ENCODE measurements around the gene PTPN14.
"Not testable (repeated sequence)": the region's sequence is repeated elsewhere in the genome, so short reads cannot be mapped to it uniquely, and the experiment has no call there.

PTPN14 gene

DNA sequence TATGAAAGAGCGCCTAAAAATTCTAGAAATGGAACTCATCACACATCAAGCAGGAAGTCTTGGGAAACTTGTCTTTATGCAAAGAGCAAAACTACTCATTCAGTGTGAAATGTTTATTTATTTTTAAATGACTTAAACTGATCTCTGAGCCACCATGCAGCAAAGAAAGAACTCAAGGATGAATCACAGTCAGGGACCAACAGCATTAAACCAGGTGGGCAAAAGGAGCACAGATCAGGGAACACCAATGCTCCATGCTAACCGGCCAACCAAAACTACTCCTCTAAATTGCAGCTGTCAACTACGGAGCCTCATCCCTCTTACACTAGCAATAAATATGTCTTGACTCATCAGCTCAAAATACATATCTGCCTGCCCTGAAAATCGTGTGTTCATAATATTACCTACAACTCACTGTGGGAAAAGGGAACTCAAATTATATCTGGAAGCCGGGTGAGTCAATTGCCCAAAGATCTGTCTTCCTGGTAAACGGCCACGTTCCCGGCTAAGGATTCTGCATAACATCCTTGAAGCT is 129.2 kb downstream of the PTPN14 start:
- DNase-seq: no peak

DNA sequence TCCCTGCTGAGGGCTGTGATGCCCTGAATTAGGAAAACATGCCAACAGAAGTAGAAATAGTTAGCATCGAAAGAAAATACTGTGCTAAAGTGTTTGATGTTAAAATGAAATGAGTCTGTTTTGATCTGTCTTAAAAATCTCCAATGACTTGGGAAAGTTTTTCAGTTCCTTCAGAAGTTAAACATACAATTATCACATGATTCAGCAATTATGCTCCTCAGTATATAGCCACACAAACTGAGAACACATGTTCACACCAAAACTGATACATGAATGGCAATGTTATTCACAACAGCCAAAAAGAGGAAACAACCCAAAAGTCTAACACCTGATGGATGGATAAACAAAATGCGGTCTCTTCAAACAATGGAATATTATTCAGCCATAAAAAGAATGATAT is 130.6 kb downstream of the PTPN14 start:
- DNase-seq: no peak

DNA sequence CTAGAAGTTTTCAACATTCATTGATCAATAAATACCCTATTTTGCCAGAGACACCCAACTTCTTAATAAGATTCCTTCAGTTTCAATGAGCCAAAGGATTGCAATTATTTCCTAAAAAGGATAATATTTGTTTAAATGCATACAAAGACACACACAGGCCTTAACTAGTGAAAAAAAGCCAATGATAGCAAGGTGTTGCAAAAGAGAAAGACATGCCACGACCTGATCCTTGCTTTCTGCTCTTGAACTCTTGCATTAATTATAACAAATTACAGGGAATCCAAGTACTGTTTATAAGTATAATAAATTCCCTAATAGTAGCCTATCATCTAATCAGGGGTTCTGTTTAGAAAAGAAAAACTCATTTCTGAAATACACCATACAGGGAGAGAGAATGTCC is 131.1 kb downstream of the PTPN14 start:
- no peak for DNase-seq

DNA sequence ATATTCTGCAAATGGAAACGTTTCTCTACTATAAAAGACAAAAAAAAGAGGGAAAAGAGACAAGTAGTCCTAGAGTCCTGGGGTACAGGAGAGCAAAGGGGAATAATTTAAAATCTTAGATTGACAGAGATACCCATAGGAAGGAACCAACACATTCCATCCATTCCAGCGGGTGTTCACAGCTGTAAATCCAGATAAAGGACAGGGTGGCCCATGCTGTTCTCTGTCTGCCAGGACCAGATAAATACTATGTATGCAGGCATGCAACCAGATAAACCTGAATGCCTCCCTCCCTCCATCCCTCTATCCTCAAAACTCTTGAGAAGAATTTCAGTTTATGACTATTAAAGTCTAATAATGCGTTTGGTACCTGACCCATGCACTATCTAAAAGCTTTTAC is 131.8 kb downstream of the PTPN14 start:
- DNase-seq: no peak

DNA sequence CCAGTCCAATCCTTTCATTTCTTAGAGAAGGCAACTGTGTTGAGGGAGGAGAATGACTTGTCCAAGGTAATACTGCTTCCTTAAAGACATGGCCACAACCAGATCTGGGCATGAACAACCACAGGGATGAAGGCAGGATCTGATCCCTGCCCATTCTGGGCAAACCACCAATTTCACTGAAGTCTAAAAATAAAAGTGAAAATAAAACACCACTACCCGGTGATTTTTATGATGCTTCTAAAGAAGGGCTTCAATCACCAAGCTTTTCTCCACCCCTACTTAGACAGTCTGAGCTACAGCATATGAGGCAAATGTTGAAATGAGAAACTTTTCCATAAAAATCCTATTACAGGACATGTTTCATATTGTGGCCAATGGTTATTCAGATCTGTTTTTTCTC is 133.0 kb downstream of the PTPN14 start:
- DNase-seq: no peak

DNA sequence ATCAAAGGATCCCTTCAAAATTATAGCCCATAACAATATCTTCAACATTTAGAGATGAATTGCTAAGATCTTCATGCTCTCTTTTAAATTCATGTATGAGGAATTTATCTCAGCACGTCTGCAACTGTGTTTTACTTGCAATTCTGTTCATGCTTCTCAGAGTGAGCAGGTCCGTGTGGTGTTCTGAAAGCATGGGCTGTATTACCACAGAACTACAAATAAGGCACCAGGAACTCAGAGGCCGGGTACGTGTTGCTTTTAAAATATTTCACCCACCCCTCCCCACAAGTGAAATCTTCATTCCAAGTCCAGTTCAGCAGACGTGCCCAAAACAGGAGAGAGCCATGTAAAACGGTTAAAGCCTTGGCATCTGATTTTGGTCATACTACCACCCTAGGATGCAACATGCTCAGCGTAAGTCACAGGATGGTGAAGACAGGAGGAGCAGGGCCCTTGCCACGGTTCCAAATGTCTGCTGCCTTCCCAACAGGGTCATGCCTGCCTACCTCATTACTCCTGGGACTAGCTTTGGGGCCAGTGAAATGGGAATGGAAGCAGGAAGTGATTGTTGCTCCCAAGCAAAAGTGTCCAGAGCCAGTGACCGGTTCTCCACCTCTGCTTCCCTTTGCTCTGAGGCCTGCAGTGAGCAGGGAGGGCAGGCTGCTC is 133.7 kb downstream of the PTPN14 start:
- no peak for DNase-seq

DNA sequence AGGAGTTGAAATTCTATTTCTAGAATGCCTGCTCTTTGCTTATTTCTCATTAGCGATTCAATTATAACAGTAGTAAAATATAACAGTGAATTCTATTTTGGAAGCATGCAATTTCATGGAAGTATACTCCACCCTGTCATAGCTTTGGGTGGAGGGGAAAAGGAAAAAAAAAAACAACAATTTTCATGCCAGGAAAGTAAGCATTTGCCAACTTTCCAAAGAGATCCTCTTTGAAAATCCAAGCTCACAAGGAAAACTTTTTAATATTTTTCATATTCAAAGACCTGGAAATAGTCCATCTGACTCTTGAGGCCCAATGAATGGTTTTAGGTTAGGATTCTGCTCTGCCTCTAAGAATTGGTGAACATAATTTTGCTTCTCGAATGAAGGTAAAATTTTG is 134.5 kb downstream of the PTPN14 start:
- no peak for DNase-seq

DNA sequence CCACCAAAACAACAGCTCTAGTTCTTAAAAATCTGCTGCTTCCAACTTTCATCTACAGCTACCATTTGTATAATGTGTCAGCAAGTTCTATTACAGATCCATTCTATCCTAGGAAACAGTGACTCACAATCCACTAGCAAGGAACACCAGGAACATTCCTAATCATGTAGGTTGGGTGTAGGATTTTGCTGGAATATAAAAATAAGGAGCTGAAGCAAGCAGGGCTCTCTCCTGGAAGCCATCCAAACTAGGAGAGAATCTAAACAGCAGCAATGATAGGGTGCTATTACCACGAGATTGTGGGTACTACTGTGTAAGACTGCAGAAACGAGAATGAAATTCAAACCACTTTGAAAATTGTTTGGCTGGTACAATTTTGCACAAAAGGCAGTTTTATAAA is 135.0 kb downstream of the PTPN14 start:
- no peak for DNase-seq

DNA sequence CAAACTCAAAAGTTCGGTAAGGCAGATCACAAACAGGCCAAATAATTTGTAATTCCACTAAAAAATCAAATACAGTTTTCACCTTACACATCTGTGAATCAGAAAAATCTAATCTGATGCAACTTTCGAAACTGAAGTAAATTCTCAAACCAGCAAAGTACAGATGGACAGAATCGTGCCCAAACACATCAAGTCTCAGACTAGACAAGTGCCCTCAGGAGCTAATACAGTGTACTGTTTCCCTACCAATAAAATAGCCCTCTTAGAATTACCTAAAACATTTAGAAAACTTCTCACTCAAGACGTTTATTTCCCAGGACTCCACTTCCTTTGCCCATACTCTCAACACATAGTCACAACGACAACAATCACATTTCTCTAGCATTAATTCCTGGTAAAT is 136.3 kb downstream of the PTPN14 start:
- DNase-seq: no peak

DNA sequence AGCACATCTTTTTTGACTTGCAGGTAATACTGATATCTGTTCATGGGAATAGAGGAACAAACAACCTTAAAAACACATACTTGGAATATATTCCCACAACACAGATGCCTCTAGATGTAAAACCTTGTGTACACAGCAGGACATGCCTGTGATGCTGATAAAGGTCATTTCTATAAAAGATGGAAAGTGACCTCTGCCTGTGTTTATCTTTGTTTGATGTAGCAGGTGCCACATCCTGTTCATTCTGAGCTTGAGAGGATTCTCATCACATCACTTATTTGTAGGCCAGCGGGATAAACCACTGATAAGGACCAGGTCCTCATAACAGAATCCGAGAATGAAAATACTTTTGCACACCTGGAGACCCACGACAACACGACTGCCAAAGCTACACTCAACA is 136.7 kb downstream of the PTPN14 start:
- no peak for DNase-seq

DNA sequence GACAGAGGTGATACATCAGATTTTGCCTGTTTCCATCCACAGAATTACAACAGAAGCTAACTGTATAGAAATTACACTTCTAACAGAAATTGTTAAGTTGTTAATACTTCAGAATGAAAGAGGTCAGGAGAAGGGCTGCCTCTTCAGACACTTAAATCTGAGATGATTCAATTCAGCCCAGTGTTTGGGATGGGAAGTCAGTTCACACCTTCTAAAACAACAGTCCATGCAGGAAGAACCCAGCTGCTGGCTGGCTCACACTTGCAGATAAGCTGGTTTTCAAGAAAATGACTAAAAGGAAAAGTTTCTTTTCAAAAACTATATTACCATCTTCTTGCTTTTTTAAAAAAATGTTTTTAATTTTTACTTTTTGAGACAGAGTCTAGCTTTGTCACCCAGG is 138.1 kb downstream of the PTPN14 start:
- no peak for DNase-seq

DNA sequence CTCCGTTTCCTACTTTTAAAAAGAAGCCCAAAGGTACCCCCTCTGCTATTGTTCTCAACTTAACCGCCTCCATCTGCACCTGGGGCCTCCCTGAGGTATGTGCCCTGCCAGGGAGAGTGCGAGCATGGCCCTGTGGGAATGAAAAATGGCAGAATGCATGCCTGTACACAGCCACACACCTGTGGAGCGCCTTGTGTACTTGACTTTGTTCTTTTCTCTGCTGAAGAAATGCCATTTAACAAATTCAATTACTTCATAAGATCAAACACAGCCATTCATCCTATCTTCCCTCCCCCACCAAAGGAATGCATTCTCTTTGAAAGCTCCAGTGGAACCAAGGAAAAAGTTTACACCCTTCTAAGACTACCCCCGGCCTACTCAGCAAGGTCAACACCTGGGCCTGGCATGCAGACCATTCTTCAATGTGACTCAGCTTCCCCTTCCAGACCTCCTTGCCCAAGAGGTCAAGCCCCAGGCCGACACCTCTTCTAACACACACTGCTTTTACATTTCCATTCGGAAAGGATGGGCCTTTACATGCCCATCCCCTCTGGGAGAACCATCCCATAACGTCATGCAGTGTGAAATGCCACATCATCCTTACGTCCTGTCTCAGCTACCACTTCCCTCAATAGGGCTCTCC is 146.7 kb downstream of the PTPN14 start:
- DNase-seq: no peak

DNA sequence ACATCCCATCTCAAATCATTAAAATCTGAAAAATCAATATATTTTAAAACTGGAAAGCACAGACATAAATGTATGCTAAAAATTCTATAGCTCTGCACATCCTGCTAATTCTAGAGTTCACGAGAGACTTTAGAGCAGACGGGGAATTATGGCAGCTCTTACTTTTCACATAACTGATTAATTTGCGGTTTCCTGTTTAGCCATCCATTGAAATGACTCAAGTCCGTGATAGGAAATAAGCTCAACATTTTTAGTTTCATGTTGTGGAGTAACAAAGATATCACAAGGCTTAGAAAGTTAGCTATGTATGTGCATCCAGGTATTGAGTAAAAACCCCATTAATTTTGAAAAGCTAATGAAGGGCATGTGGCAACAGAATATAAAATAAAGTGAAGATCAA is 147.2 kb downstream of the PTPN14 start:
- DNase-seq: no peak

DNA sequence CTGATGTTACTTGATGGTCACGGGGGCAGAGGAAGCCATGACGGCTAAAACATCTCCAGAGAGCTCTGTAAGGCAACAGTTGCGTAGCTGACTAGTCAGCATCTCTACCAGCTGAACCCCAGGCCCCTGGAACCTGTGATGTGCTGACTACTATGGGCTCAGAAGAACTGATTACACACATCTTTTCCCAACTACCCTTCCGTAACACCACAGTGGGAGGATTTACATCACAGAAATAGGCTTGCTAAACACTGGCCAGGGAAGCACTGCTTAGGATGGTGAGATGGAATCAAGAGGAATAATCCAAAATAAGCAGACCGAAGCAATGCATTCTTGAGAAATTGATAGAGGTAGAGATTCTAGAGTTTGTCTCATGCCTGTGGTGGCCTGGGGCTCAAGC is 148.0 kb downstream of the PTPN14 start:
- DNase-seq: no peak

DNA sequence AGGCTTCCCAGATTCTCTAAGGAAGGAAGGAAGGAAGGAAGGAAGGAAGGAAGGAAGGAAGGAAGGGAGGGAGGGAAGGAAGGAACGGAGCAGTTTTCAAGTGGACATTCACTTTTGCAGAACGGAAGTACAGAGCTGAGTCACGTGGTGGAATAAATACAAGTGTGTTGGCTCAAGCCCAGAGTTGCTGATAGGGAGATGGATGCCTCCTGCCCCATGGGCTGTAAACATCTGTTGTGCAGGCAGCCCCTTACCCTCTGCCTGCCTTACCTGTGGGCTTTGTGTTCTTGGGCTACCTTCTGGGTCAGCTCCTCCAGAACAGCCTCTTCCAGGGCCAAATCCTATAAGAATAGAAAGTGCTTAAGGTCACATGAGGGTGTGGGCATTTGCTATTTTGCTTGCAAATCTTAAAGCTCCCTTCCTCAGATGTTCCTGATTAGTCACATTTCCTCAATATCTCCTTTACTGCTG is 148.8 kb downstream of the PTPN14 start:
- no peak for DNase-seq

DNA sequence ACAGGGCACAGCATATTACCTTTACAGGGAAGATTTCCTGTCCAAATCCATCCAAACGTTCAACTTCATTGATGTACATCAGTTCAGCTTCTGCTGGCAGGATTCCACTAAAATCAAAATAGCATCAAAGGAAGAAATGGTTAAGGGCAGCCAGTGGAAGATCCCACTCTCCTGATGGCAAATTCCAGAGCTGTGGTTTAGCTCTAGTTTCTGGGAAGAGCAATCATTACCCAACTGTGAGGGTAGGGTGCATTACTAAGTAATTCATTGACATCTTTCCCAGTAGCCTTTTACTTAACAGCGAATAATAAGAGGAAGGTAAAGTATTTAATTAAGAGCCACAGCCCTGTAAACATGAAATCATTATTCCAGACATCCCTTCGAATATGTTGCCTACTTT is 149.7 kb downstream of the PTPN14 start:
- DNase-seq: no peak

DNA sequence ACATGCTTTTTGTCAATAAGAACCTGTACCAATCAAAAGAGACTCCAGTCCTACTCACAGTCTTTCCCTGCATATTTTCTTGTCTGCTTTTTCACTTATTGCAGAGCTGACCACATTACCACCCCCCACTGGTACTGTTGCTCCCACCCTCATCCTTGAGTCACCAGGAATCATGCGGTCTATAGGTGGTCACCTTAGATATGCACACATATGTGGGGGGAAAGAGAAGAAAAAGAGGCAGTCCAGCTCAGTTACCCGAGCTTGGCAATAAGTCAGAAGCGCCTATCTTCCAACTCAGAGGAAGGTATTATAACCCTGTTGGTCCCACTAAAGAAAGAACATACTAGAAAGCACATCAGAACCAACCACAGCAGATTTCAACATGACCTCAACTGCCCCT is 151.3 kb downstream of the PTPN14 start:
- DNase-seq: no peak

DNA sequence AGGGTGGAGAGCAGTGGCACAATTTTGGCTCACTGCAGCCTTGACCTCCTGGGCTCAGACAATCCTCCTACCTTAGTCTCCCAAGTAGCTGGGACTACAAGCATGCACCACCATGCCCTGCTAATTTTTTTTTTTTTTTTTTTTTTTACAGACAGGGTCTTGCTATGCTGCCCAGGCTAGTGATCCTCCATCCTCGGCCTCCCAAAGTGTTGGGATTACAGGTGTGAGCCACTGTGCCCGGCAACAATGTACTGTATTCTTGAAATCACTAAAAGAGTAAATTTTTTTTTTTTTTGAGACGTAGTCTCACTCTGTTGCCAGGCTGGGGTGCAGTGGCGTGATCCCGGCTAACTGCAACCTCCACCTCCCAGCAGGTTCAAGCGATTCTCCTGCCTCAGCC is 152.9 kb downstream of the PTPN14 start:
- no peak for DNase-seq

DNA sequence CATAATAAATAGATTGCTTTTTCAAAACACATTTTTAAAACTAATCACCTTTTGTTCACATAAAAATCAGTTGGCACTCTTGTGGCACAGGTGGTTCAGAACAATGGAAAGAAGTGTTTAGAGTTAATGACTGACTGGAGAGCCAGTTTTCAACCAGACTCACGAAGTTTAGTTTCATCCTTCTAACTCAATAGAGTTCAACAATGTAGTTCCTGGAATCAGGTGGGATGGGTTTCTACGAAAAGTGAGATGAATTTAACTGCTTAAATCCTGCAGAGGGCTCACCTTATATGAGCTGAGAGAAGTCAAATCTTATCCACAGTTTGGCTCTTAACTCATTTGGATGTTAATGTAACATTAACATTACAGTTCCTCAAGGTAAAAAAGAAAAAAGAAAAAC is 153.9 kb downstream of the PTPN14 start:
- no peak for DNase-seq

DNA sequence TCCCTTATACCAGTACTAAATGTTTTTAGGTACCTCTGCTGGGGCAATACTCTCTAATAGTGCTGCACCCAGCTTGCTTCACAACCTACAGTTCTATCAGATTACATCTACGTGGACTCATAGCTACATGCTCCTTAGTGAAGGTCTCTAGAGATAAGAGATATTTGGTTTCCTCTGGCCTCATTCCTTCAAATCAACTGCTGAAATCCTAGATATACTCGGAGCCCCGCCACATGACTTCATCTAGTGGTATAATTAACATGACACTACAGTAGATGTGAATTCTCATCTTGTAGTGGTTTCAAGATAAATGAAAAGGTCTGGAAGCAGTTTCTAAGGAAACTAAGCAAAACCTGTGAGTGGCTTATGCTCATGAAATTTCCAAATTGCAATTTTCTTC is 155.1 kb downstream of the PTPN14 start:
- DNase-seq: no peak

DNA sequence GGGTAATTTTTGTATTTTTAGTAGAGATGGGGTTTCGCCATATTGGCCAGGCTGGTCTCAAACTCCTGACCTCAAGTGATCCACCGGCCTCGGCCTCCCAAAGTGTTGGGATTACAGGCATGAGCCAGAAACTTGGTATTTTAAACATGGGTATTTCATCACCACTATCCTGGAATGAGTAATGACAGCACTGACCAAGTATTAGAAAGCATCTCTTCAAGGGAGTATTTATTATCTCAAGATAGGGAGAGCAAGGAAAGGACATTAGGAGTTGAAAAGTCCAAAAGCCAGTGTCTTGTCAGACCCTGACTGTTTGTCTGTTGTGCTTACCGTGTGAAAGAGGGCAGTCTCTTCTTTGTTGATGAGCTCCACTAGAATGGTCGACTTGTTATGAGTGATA is 156.8 kb downstream of the PTPN14 start:
- DNase-seq: not testable (repeated sequence)

DNA sequence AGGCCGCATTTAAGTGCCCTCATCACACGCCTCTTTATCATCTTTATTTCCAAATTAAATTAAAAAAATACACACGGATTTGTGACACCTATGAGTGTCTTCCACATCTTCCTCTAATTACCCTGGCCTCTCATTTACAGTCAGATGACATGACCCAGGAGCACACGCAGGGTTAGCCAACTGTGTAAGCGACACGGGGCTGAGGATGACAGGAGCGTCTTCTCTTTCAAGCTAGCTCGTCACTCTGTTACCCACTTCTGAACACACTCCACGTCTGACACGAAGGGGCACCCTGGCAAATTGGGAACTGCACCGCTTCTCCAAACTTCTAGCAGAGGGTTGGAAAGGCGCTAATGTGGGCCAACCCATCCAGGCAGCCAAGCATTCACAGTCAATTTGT is 158.3 kb downstream of the PTPN14 start:
- DNase-seq: no peak

DNA sequence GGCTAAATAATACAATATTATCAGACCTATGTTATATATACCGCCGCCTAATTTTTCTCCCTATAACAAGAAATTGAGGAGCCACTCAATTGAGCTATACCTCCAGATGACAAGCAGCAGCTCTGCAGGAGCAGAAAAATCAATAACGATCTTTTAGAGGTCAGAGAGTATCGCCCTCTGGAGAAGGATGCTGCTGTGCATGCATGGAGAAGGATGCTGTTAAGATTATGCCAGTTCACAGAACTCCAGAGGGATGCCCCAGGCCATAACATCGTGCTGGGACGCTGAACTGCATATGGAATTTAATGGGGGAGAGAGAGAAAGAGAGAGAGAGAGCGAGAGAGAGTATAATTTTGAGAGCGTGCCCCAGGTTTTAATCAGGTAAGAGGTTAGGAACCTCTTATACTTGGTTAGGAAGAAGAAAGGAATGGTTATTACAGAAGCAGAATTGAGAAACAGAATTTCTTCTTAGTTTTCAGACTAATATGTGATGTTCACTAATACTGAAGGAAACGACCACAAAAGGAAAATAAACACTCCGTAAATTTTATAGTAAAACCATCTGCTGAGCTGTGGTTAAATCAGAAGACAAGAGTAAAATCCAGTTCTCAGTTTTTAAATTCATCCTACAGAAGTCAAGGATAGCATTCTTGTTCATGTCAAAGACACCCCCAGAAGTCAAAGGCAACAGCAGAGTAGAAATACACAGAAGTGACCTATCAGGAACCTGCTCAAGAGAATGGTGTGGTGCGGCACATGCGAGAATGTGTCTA is 159.3 kb downstream of the PTPN14 start:
- no peak for DNase-seq

DNA sequence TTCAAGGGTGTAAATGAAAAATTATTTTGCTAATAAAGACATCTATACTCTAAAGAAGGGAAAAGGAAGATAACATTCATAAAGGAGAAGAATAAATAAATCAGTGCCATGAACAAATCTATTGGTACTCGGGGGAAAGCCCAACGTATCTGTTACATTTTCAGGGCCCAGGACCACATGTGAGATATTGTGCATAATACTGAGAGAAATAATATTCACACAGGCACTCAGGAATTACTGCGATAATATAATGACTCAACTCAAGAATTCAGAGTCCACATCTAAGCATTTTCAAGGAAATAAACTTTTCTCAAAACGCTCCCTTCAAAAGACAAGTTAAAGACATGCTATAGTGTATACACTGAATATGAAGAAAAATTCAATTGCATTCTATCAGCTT is 161.7 kb downstream of the PTPN14 start:
- no peak for DNase-seq

Measured in activated CD8-positive, alpha-beta memory T cell treated with anti-CD3 and anti-CD28 coated beads, Interleukin-2, amount 50 U/mL, for 4 hours (primary cell).